Osteocyte (in vitro differentiated cells): ENCODE results near the gene BLOC1S6. TPM values are rescaled to one million over a fixed set of nuclear protein-coding genes. Genes with fewer than 3 reads are reported as not detected.

Source experiments
- total RNA-seq: library from RNA; stranded (reverse); gene quantifications from 2 replicates; pipeline ENCODE4 v1.2.1, GENCODE V29; 2021

BLOC1S6 gene
- total RNA-seq, 1 donor from 2014 or later, result 49.7 TPM

Other genes with a start within 250 kb of the BLOC1S6 start
- not detected in 2 replicates for gene GATM, start 208.8 kb upstream of the BLOC1S6 start, total RNA-seq
- 14.8 and 15.4 TPM in 2 replicates for gene SLC30A4, start 64.6 kb upstream of the BLOC1S6 start, total RNA-seq
- gene SQOR, start 47.6 kb downstream of the BLOC1S6 start, total RNA-seq, result 21.6 and 22.6 TPM in 2 replicates